ENCODE measurements around the gene RAET1L.

DNA sequence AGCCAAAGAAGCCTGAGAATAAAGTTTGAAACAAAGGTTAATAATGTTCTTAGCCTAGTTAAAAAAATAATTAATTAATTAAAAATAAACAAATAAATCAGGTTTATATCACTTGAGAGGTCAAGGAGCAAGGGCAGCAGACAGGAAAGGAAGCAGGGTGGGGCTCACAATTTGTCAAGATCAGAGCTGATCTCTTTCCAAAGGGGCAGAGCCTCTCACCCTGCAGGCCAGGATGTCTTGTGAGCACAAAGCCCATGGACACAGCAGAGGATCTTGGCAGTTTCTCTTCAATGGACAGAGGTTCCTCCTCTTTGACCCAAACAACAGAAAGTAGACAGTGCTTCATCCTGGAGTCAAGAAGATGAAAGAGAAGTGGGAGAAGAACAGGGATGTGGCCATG is 46.7 kb downstream of the RAET1L start:
- TF ChIP-seq, protein P1, sequence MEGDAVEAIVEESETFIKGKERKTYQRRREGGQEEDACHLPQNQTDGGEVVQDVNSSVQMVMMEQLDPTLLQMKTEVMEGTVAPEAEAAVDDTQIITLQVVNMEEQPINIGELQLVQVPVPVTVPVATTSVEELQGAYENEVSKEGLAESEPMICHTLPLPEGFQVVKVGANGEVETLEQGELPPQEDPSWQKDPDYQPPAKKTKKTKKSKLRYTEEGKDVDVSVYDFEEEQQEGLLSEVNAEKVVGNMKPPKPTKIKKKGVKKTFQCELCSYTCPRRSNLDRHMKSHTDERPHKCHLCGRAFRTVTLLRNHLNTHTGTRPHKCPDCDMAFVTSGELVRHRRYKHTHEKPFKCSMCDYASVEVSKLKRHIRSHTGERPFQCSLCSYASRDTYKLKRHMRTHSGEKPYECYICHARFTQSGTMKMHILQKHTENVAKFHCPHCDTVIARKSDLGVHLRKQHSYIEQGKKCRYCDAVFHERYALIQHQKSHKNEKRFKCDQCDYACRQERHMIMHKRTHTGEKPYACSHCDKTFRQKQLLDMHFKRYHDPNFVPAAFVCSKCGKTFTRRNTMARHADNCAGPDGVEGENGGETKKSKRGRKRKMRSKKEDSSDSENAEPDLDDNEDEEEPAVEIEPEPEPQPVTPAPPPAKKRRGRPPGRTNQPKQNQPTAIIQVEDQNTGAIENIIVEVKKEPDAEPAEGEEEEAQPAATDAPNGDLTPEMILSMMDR (IDR thresholded peaks at IDR 0.05), result no peak
- TF ChIP-seq ZFX (IDR thresholded peaks at IDR 0.05; ENCODE audit: borderline replicate concordance), result no peak
